ENCODE measurements around the gene ANKRD33B.
"Not testable (repeated sequence)": the region's sequence is repeated elsewhere in the genome, so short reads cannot be mapped to it uniquely, and the experiment has no call there.

ANKRD33B gene

GRCh38 chr5:10655972-10656830 lies 92.3 kb downstream of the ANKRD33B start:
- no peak for DNase-seq (ENCODE audit: low spot score)

- no peak for DNase-seq (ENCODE audit: low spot score)
Observed at GRCh38 chr5:10658265-10658664, 94.4 kb downstream of the ANKRD33B start.

GRCh38 chr5:10660135-10660534 lies 96.3 kb downstream of the ANKRD33B start:
- no peak for DNase-seq (ENCODE audit: low spot score)

GRCh38 chr5:10660720-10661387 lies 97.0 kb downstream of the ANKRD33B start:
- no peak for DNase-seq (ENCODE audit: low spot score)

- no peak for DNase-seq (ENCODE audit: low spot score)
Observed at GRCh38 chr5:10661401-10661800, 97.5 kb downstream of the ANKRD33B start.

- DNase-seq (ENCODE audit: low spot score): peak; percentile 38
Observed at GRCh38 chr5:10662083-10662482, 98.2 kb downstream of the ANKRD33B start.

GRCh38 chr5:10662661-10663488 lies 99.0 kb downstream of the ANKRD33B start:
- DNase-seq (ENCODE audit: low spot score): no peak

GRCh38 chr5:10663489-10664179 lies 99.8 kb downstream of the ANKRD33B start:
- DNase-seq (ENCODE audit: low spot score): no peak

GRCh38 chr5:10664180-10664769 lies 100.4 kb downstream of the ANKRD33B start:
- not testable (repeated sequence) for DNase-seq (ENCODE audit: low spot score)

- DNase-seq (ENCODE audit: low spot score): no peak
Observed at GRCh38 chr5:10665799-10666198, 101.9 kb downstream of the ANKRD33B start.

GRCh38 chr5:10666531-10667299 lies 102.8 kb downstream of the ANKRD33B start:
- no peak for DNase-seq (ENCODE audit: low spot score)

GRCh38 chr5:10667431-10668057 lies 103.7 kb downstream of the ANKRD33B start:
- no peak for DNase-seq (ENCODE audit: low spot score)

- DNase-seq (ENCODE audit: low spot score): no peak
Observed at GRCh38 chr5:10668697-10669096, 104.8 kb downstream of the ANKRD33B start.

GRCh38 chr5:10669983-10670382 lies 106.1 kb downstream of the ANKRD33B start:
- no peak for DNase-seq (ENCODE audit: low spot score)

- DNase-seq (ENCODE audit: low spot score): peak; percentile 41
Observed at GRCh38 chr5:10671041-10672008, 107.5 kb downstream of the ANKRD33B start.

GRCh38 chr5:10672146-10673016 lies 108.5 kb downstream of the ANKRD33B start:
- peak; percentile 89 for DNase-seq (ENCODE audit: low spot score)

- no peak for DNase-seq (ENCODE audit: low spot score)
Observed at GRCh38 chr5:10673017-10673389, 109.1 kb downstream of the ANKRD33B start.

- DNase-seq (ENCODE audit: low spot score): no peak
Observed at GRCh38 chr5:10673407-10673806, 109.5 kb downstream of the ANKRD33B start.
